ENCODE measurements around the gene CLIC5. TPM values are rescaled to one million over a fixed set of nuclear protein-coding genes. Genes with fewer than 3 reads are reported as not detected.

Gene CLIC5
- total RNA-seq, 1 experiment from 2014 or later, result 0.05 TPM

- Histone ChIP-seq H3K4me1 (ENCODE audit: control insufficient read depth, insufficient read depth, low read length) (peaks cover 5% of the 10 kb centered on the region; the same call in 1 of the 2 replicates), H3K36me3 (ENCODE audit: control insufficient read depth, insufficient read depth, low read length) (peaks cover 2% of the 10 kb centered on the region; the same call in 1 of the 2 replicates), H3K27ac (ENCODE audit: low read length) (no peak overlapping the region), H3K27me3 (ENCODE audit: control insufficient read depth, insufficient read depth, low read length) (peaks cover 24% of the 10 kb centered on the region), H3K9me3 (ENCODE audit: control insufficient read depth, insufficient read depth, low read depth, low read length) (no peaks in the 10 kb centered on the region), H3K4me3 (ENCODE audit: low read depth in 2 of 2, low read length in 2 of 2) (no peak overlapping the region)
- CTCF ChIA-PET, result no interaction called here
- POLR2A ChIA-PET, result no interaction called here
- ATAC-seq (no peak), DNase-seq (ENCODE audit: low read depth, low spot score) (no peak)
- no peak for TF ChIP-seq TCF7L2 (IDR thresholded peaks at IDR 0.05; ENCODE audit: low read depth, low read length)
- TF ChIP-seq REST (IDR thresholded peaks at IDR 0.05; ENCODE audit: insufficient read depth in 1 of 2, low read depth in 2 of 2, low read length in 1 of 2), result no peak
- no peak for TF ChIP-seq POLR2AphosphoS5 (IDR thresholded peaks at IDR 0.05; ENCODE audit: low read depth, low read length)
- TF ChIP-seq, protein P1, sequence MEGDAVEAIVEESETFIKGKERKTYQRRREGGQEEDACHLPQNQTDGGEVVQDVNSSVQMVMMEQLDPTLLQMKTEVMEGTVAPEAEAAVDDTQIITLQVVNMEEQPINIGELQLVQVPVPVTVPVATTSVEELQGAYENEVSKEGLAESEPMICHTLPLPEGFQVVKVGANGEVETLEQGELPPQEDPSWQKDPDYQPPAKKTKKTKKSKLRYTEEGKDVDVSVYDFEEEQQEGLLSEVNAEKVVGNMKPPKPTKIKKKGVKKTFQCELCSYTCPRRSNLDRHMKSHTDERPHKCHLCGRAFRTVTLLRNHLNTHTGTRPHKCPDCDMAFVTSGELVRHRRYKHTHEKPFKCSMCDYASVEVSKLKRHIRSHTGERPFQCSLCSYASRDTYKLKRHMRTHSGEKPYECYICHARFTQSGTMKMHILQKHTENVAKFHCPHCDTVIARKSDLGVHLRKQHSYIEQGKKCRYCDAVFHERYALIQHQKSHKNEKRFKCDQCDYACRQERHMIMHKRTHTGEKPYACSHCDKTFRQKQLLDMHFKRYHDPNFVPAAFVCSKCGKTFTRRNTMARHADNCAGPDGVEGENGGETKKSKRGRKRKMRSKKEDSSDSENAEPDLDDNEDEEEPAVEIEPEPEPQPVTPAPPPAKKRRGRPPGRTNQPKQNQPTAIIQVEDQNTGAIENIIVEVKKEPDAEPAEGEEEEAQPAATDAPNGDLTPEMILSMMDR (IDR thresholded peaks at IDR 0.05), result no peak
- TF ChIP-seq SIN3A (IDR thresholded peaks at IDR 0.05; ENCODE audit: borderline replicate concordance, insufficient read depth, low read depth, low read length), result no peak
- no TSS peak for BruUV-seq (replicated peaks)
- intact Hi-C loops (cut with micrococcal nuclease; ENCODE audit: unreplicated experiment), result no loop called here
- in situ Hi-C loops (cut with HindIII; ENCODE audit: low pct_unique_long_range_greater_than_20kb, low sequenced_read_pairs), result no loop called here
These were observed 4.9 kb downstream of the CLIC5 start for GRCh38 chr6:46010771-46011170.

- no peaks in the 10 kb centered on the region for H3K9me3 ChIP-seq (ENCODE audit: control insufficient read depth, insufficient read depth, low read depth, low read length)
- DNase-seq (ENCODE audit: low read depth, low spot score) (no peak), ATAC-seq (no peak)
- CTCF ChIA-PET, result no interaction called here
- TF ChIP-seq POLR2AphosphoS5 (IDR thresholded peaks at IDR 0.05; ENCODE audit: low read depth, low read length), result no peak
- no peak for TF ChIP-seq TCF7L2 (IDR thresholded peaks at IDR 0.05; ENCODE audit: low read depth, low read length)
- no peak for TF ChIP-seq SIN3A (IDR thresholded peaks at IDR 0.05; ENCODE audit: borderline replicate concordance, insufficient read depth, low read depth, low read length)
- TF ChIP-seq, protein P1 (IDR thresholded peaks at IDR 0.05), result no peak
- TF ChIP-seq REST (IDR thresholded peaks at IDR 0.05; ENCODE audit: insufficient read depth in 1 of 2, low read depth in 2 of 2, low read length in 1 of 2), result no peak
- peaks cover 24% of the 10 kb centered on the region for H3K27me3 ChIP-seq (ENCODE audit: control insufficient read depth, insufficient read depth, low read length)
- POLR2A ChIA-PET, result no interaction called here
- intact Hi-C loops (cut with micrococcal nuclease; ENCODE audit: unreplicated experiment) (no loop called here), in situ Hi-C loops (cut with HindIII; ENCODE audit: low pct_unique_long_range_greater_than_20kb, low sequenced_read_pairs) (no loop called here)
- peaks cover under 1% of the 10 kb centered on the region; the same call in 1 of the 2 replicates for H3K36me3 ChIP-seq (ENCODE audit: control insufficient read depth, insufficient read depth, low read length)
- H3K4me3 ChIP-seq (ENCODE audit: low read depth in 2 of 2, low read length in 2 of 2), result no peak overlapping the region
- H3K27ac ChIP-seq (ENCODE audit: low read length), result no peak overlapping the region
- H3K4me1 ChIP-seq (ENCODE audit: control insufficient read depth, insufficient read depth, low read length), result peaks cover 5% of the 10 kb centered on the region; the same call in 1 of the 2 replicates
- BruUV-seq (replicated peaks), result no TSS peak
These were observed 5.4 kb downstream of the CLIC5 start for GRCh38 chr6:46010270-46010669.

All from Panc1 (cell line).